ENCODE results near the gene PAEP. TPM values are rescaled to one million over a fixed set of nuclear protein-coding genes. Genes with fewer than 3 reads are reported as not detected.
"Not testable (repeated sequence)": the region's sequence is repeated elsewhere in the genome, so short reads cannot be mapped to it uniquely, and the experiment has no call there.

PAEP gene
- total RNA-seq, 2 experiments from 2014 or later = not detected

GRCh38 chr9:135520916-135521607 lies 40.5 kb upstream of the PAEP start, which contains the start of gene LCN1:
LCN1 (plus strand) TSS chr9:135521440; CDS start chr9:135521498, 58 bp downstream.
- H3K4me1 Mint-ChIP-seq (ENCODE audit: low read depth) = peaks cover 3% of the 10 kb centered on the region
- no peak within 1 kb of the TSS for H3K27ac Mint-ChIP-seq
- DNase-seq (no peak), ATAC-seq (no peak)
- ChIA-PET CTCF (no interaction called here), POLR2A (no interaction called here)
- no peak within 1 kb of the TSS for H3K4me3 Mint-ChIP-seq
- no peaks in the 10 kb centered on the region for H3K9me3 Mint-ChIP-seq (ENCODE audit: insufficient read depth)
- no peaks in the 10 kb centered on the region for H3K36me3 Mint-ChIP-seq (ENCODE audit: low read depth)
- H3K27me3 Mint-ChIP-seq (ENCODE audit: low read depth) = peaks cover 18% of the 10 kb centered on the region

- peaks cover 18% of the 10 kb centered on the region for H3K27me3 Mint-ChIP-seq (ENCODE audit: low read depth)
- no peak overlapping the region for H3K4me3 Mint-ChIP-seq
- ChIA-PET POLR2A (no interaction called here), CTCF (no interaction called here)
- DNase-seq (no peak), ATAC-seq (no peak)
- no peaks in the 10 kb centered on the region for H3K4me1 Mint-ChIP-seq (ENCODE audit: low read depth)
- no peak overlapping the region for H3K27ac Mint-ChIP-seq
- no peaks in the 10 kb centered on the region for H3K36me3 Mint-ChIP-seq (ENCODE audit: low read depth)
- no peaks in the 10 kb centered on the region for H3K9me3 Mint-ChIP-seq (ENCODE audit: insufficient read depth)
Observed at GRCh38 chr9:135521608-135522095, 39.9 kb upstream of the PAEP start.

- POLR2A ChIA-PET = no interaction called here
- H3K9me3 Mint-ChIP-seq (ENCODE audit: insufficient read depth) = no peaks in the 10 kb centered on the region
- H3K36me3 Mint-ChIP-seq (ENCODE audit: low read depth) = no peaks in the 10 kb centered on the region
- peaks cover 18% of the 10 kb centered on the region for H3K27me3 Mint-ChIP-seq (ENCODE audit: low read depth)
- no peak overlapping the region for H3K4me3 Mint-ChIP-seq
- DNase-seq (no peak), ATAC-seq (no peak)
- CTCF ChIA-PET = no interaction called here
- H3K27ac Mint-ChIP-seq = no peak overlapping the region
- no peaks in the 10 kb centered on the region for H3K4me1 Mint-ChIP-seq (ENCODE audit: low read depth)
Observed at GRCh38 chr9:135522137-135522877, 39.2 kb upstream of the PAEP start.

DNA sequence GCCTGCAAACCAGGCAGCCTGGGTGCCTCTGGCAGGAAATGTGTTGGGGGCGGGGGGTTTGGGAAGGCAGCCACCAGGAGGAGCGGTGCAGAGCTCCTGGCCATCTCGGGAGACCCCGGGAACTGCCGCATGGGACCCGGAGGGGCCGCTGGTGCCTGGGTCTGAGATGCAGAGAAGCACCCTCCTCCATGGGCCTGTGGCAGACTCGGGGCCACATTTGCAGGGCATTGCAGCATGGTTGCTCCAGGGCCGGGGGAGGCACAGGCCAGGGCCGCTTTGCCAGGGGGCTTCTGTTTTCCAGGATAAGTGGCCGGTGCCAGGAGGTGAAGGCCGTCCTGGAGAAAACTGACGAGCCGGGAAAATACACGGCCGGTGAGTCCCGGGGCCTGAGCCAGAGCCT lies 38.6 kb upstream of the PAEP start:
- DNase-seq (no peak), ATAC-seq (no peak)
- ChIA-PET POLR2A (no interaction called here), CTCF (no interaction called here)
- no peaks in the 10 kb centered on the region for H3K4me1 Mint-ChIP-seq (ENCODE audit: low read depth)
- peaks cover 14% of the 10 kb centered on the region for H3K27me3 Mint-ChIP-seq (ENCODE audit: low read depth)
- no peaks in the 10 kb centered on the region for H3K36me3 Mint-ChIP-seq (ENCODE audit: low read depth)
- H3K4me3 Mint-ChIP-seq = no peak overlapping the region
- H3K27ac Mint-ChIP-seq = no peak overlapping the region
- H3K9me3 Mint-ChIP-seq (ENCODE audit: insufficient read depth) = no peaks in the 10 kb centered on the region

GRCh38 chr9:135523521-135524129 lies 37.9 kb upstream of the PAEP start:
- ChIA-PET CTCF (no interaction called here), POLR2A (no interaction called here)
- Mint-ChIP-seq H3K27me3 (ENCODE audit: low read depth) (peaks cover 8% of the 10 kb centered on the region), H3K4me3 (no peak overlapping the region), H3K36me3 (ENCODE audit: low read depth) (no peaks in the 10 kb centered on the region), H3K27ac (no peak overlapping the region), H3K4me1 (ENCODE audit: low read depth) (no peaks in the 10 kb centered on the region), H3K9me3 (ENCODE audit: insufficient read depth) (no peaks in the 10 kb centered on the region)
- DNase-seq (no peak), ATAC-seq (no peak)

DNA sequence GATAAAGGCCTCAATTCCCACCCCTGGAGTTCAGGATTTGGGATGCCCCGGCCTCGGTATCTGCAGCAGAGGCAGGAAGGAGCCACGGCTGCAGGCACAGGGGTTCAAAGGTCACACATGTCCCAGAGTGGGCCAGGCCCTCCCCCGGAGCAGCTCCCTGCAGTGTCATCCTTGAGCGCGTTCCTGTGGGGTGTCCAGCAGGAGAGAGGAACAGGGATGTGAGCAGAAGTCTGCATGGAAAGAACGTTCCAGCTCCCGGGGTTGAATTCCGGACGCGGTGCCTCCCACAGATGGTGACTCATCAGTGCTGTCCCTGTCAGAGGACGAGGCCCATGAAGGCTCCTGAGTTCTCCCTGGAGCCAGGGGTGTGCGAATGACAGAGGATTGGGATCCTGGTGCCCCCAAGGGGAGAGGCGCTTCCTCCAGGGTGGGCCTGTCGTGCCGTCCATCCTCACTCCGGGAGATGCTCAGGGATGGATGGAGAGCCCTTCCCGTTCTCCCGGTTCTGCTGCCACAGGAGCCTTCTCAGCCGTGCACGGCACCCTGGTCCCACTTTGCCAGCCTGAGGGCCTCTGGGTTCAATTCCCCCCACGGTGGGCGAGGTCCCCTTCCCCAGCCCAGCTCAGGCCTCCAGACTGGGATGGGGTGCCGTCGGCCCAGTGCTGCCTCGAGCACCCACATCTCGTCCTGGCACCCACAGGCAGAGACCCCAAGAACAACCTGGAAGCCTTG lies 37.3 kb upstream of the PAEP start:
- DNase-seq (no peak), ATAC-seq (no peak)
- Mint-ChIP-seq H3K9me3 (ENCODE audit: insufficient read depth) (no peaks in the 10 kb centered on the region), H3K27ac (no peak overlapping the region), H3K27me3 (ENCODE audit: low read depth) (peaks cover 5% of the 10 kb centered on the region), H3K4me3 (no peak overlapping the region), H3K4me1 (ENCODE audit: low read depth) (no peaks in the 10 kb centered on the region), H3K36me3 (ENCODE audit: low read depth) (no peaks in the 10 kb centered on the region)
- ChIA-PET POLR2A (no interaction called here), CTCF (no interaction called here)

DNA sequence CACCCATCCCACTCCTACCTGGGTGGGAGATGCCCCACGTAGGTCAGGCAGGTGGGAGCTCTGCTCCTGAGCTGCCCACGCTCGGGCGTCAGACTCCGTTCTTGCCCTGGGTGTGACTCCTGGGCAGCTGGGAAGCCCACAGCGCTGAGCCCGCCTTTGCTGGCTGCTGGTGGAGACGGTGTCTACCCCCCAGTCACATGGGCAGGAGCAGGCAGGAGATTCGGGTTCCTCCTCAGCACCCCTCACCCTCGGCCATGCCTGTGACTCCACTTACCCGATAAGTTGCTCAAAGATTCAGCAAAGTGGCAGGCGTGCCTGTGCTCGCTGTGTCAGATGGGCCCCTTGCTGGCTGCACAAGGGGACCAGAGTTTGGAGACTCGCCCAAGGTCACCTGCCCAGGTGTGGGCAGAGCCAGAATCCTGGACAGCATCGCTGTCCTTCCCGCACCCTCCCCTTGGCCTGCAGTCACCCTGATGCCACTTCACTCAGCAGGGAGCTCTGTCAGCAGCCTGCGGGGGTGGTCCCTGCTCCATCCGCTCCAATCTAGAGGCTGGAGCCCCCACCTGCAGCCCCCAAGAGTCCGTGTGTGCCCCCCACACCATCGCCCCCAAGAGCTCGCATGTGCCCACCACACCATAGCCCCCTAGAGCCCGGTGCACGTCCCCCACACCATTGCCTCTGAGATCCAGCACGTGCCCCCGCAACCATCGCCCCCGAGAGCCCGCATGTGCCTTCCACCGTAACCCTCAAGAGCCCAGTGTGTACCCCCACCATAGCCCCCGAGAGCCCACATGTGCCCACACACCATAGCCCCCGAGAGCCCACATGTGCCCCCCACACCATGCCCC lies 36.1 kb upstream of the PAEP start:
- no peaks in the 10 kb centered on the region for H3K4me1 Mint-ChIP-seq (ENCODE audit: low read depth)
- H3K4me3 Mint-ChIP-seq = no peak overlapping the region
- no peaks in the 10 kb centered on the region for H3K9me3 Mint-ChIP-seq (ENCODE audit: insufficient read depth)
- POLR2A ChIA-PET = no interaction called here
- ATAC-seq (no peak), DNase-seq (no peak)
- no peaks in the 10 kb centered on the region for H3K27me3 Mint-ChIP-seq (ENCODE audit: low read depth)
- H3K36me3 Mint-ChIP-seq (ENCODE audit: low read depth) = no peaks in the 10 kb centered on the region
- H3K27ac Mint-ChIP-seq = no peak overlapping the region
- CTCF ChIA-PET = no interaction called here

- H3K27ac Mint-ChIP-seq = no peak overlapping the region
- H3K4me3 Mint-ChIP-seq = no peak overlapping the region
- ATAC-seq (no peak), DNase-seq (no peak)
- POLR2A ChIA-PET = no interaction called here
- H3K27me3 Mint-ChIP-seq (ENCODE audit: low read depth) = no peaks in the 10 kb centered on the region
- CTCF ChIA-PET = no interaction called here
- H3K36me3 Mint-ChIP-seq (ENCODE audit: low read depth) = no peaks in the 10 kb centered on the region
- H3K9me3 Mint-ChIP-seq (ENCODE audit: insufficient read depth) = no peaks in the 10 kb centered on the region
- no peaks in the 10 kb centered on the region for H3K4me1 Mint-ChIP-seq (ENCODE audit: low read depth)
Observed at GRCh38 chr9:135526089-135526729, 35.3 kb upstream of the PAEP start.

DNA sequence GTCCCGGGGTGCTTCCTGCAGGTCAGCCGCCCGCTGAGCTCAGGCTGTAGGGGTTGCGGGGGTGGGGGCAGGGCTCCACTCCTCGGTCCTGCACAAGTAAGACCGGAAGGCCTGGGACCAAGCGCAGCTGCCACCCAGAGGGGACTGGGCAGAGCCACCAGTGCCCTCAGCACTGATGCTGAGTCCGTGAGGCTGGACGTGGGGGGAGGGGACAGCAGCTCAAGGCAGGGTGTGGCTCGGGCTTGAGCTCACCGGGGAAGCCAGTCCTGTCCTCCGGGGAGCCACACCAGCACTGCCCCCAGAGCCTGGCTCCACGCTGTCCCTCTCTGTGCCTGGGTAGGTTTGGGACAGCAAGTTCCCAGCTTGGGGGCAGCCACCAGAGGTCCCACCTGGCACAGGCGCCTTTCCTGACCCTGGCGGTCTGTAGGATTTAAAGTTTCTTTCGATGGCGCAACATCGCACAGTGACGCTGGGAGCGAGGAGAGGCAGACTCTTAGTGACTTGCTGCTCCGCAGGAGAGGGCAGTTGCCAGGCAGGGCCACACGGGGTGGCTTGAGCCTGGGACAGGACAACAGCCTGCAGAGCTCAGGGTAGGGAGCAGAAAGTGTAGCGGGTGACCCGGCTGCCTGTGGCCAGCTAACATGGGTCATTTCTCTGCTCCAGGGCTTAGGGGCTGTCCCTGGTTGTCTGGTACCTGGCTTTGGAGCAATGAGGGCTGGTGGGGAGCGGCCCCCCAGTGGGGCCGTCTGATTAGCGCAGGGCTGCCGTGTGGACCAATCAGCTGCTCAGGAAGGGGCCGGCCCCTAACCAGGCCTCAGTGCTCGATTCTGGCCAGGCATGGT lies 34.6 kb upstream of the PAEP start:
- POLR2A ChIA-PET = no interaction called here

GRCh38 chr9:135528842-135529435 lies 32.6 kb upstream of the PAEP start:
- not testable (repeated sequence) for DNase-seq

More for the DNA sequence above, 34.6 kb upstream of the PAEP start:
- Mint-ChIP-seq H3K4me3 (no peak overlapping the region), H3K27me3 (ENCODE audit: low read depth) (no peaks in the 10 kb centered on the region), H3K4me1 (ENCODE audit: low read depth) (no peaks in the 10 kb centered on the region), H3K27ac (no peak overlapping the region), H3K36me3 (ENCODE audit: low read depth) (no peaks in the 10 kb centered on the region), H3K9me3 (ENCODE audit: insufficient read depth) (no peaks in the 10 kb centered on the region)
- DNase-seq = no peak
- ATAC-seq = no peak
- CTCF ChIA-PET = no interaction called here

More at GRCh38 chr9:135528842-135529435, 32.6 kb upstream of the PAEP start:
- H3K9me3 Mint-ChIP-seq (ENCODE audit: insufficient read depth); H3K27ac Mint-ChIP-seq; H3K36me3 Mint-ChIP-seq (ENCODE audit: low read depth); POLR2A ChIA-PET; CTCF ChIA-PET; ATAC-seq; H3K27me3 Mint-ChIP-seq (ENCODE audit: low read depth); H3K4me3 Mint-ChIP-seq; H3K4me1 Mint-ChIP-seq (ENCODE audit: low read depth): not testable (repeated sequence)

Data from activated CD8-positive, alpha-beta T cell treated with anti-CD3 and anti-CD28 coated beads, Interleukin-2, amount 10 ng/mL, durations not matched to agents 7 days and 5 days (primary cell).